Measurements from ENCODE around the gene APOC1. TPM values are rescaled to one million over a fixed set of nuclear protein-coding genes. Genes with fewer than 3 reads are reported as not detected.
A peak's percentile ranks its signal among the peaks of the same experiment; 100 is the strongest.
"Not testable (repeated sequence)": the region's sequence is repeated elsewhere in the genome, so short reads cannot be mapped to it uniquely, and the experiment has no call there.

Gene APOC1
- polyA plus RNA-seq (2013): 51.1 TPM

- not testable (repeated sequence) for H3K27me3 ChIP-seq (replicated peaks in 2 of 5; ENCODE audit: control insufficient read depth in 4 of 5, insufficient read depth in 5 of 5, low read length in 4 of 5); H3K9me3 ChIP-seq (ENCODE audit: control extremely low read depth in 1 of 5, control insufficient read depth in 4 of 5, insufficient read depth in 2 of 5, low read depth in 1 of 5, low read length in 4 of 5); H3K36me3 ChIP-seq (ENCODE audit: control insufficient read depth in 4 of 4, insufficient read depth in 4 of 4, low read length in 3 of 4)
- ChIA-PET POLR2A (interaction anchor here (0.8 kb wide), 1 partner anchor 24 kb away, joined by 3 read pairs; the partner anchor contains the start of gene TOMM40), CTCF (interaction anchor here (10.3 kb wide), 1 partner anchor 37 kb away, joined by 72 read pairs; no protein-coding TSS in a partner anchor)
- WGBS (ENCODE audit: insufficient coverage): 5% methylated on average over 11 of the region's 28 CpGs
- DNase-seq: peak; percentile 80 to 85 (median 81)
- H3K27ac ChIP-seq (ENCODE audit: insufficient read depth in 1 of 2, low read depth in 1 of 2, low read length in 2 of 2, poor library complexity in 1 of 2, severe bottlenecking in 2 of 2): peak within 1 kb of the TSS in 1 of 2 experiments; percentile 75
- peaks cover 0 to 35% (median 21%) of the 10 kb centered on the region in 4 experiments for H3K4me1 ChIP-seq (ENCODE audit: control extremely low read depth in 1 of 4, control insufficient read depth in 4 of 4, insufficient read depth in 4 of 4, low read length in 3 of 4)
- H3K4me3 ChIP-seq (ENCODE audit: control insufficient read depth in 1 of 7, extremely low read depth in 1 of 7, insufficient read depth in 4 of 7, low read depth in 2 of 7, low read length in 6 of 7): peak within 1 kb of the TSS; percentile 17 to 82 (median 65)
Measured at GRCh38 chr19:44914433-44915206, at the start of gene APOC1. TSS of gene APOC1 (plus strand) at chr19:44914608. CDS start at chr19:44914892, 284 bp downstream.

GRCh38 chr19:44865196-44865767 is 49.1 kb upstream of the APOC1 start:
- Histone ChIP-seq H3K4me1 (ENCODE audit: control extremely low read depth in 1 of 4, control insufficient read depth in 4 of 4, insufficient read depth in 4 of 4, low read length in 3 of 4) (peaks cover 0 to 22% (median 12%) of the 10 kb centered on the region in 4 experiments), H3K27ac (ENCODE audit: insufficient read depth in 1 of 2, low read depth in 1 of 2, low read length in 2 of 2, poor library complexity in 1 of 2, severe bottlenecking in 2 of 2) (no peak overlapping the region), H3K4me3 (ENCODE audit: control insufficient read depth in 1 of 7, extremely low read depth in 1 of 7, insufficient read depth in 4 of 7, low read depth in 2 of 7, low read length in 6 of 7) (no peak overlapping the region), H3K9me3 (ENCODE audit: control extremely low read depth in 1 of 5, control insufficient read depth in 4 of 5, insufficient read depth in 2 of 5, low read depth in 1 of 5, low read length in 4 of 5) (no peaks in the 10 kb centered on the region), H3K27me3 (replicated peaks in 2 of 5; ENCODE audit: control insufficient read depth in 4 of 5, insufficient read depth in 5 of 5, low read length in 4 of 5) (no peaks in the 10 kb centered on the region), H3K36me3 (ENCODE audit: control insufficient read depth in 4 of 4, insufficient read depth in 4 of 4, low read length in 3 of 4) (peaks cover 0 to 19% (median 9%) of the 10 kb centered on the region in 4 experiments)
- CTCF ChIA-PET: no interaction called here
- no peak for DNase-seq
- 97% methylated on average over 27 of the region's 27 CpGs for WGBS (ENCODE audit: insufficient coverage)
- POLR2A ChIA-PET: interaction anchor here (0.6 kb wide), 1 partner anchor 9 kb away, joined by 3 read pairs; no protein-coding TSS in a partner anchor

- POLR2A ChIA-PET: interaction anchor here (1.0 kb wide), 1 partner anchor 10 kb away, joined by 3 read pairs; no protein-coding TSS in a partner anchor
- DNase-seq: no peak
- CTCF ChIA-PET: interaction anchor here (0.5 to 2.1 kb wide), 4 partner anchors 10 to 86 kb away, joined by 3 to 7 read pairs (median 3); no protein-coding TSS in a partner anchor
- WGBS (ENCODE audit: insufficient coverage): 100% methylated on average over 4 of the region's 4 CpGs
- H3K27ac ChIP-seq (ENCODE audit: insufficient read depth in 1 of 2, low read depth in 1 of 2, low read length in 2 of 2, poor library complexity in 1 of 2, severe bottlenecking in 2 of 2): no peak overlapping the region
- peaks cover 0 to 23% (median 12%) of the 10 kb centered on the region in 4 experiments for H3K4me1 ChIP-seq (ENCODE audit: control extremely low read depth in 1 of 4, control insufficient read depth in 4 of 4, insufficient read depth in 4 of 4, low read length in 3 of 4)
- no peaks in the 10 kb centered on the region for H3K9me3 ChIP-seq (ENCODE audit: control extremely low read depth in 1 of 5, control insufficient read depth in 4 of 5, insufficient read depth in 2 of 5, low read depth in 1 of 5, low read length in 4 of 5)
- peaks cover 0 to 21% (median 12%) of the 10 kb centered on the region in 4 experiments for H3K36me3 ChIP-seq (ENCODE audit: control insufficient read depth in 4 of 4, insufficient read depth in 4 of 4, low read length in 3 of 4)
- H3K27me3 ChIP-seq (replicated peaks in 2 of 5; ENCODE audit: control insufficient read depth in 4 of 5, insufficient read depth in 5 of 5, low read length in 4 of 5): no peaks in the 10 kb centered on the region
- no peak overlapping the region for H3K4me3 ChIP-seq (ENCODE audit: control insufficient read depth in 1 of 7, extremely low read depth in 1 of 7, insufficient read depth in 4 of 7, low read depth in 2 of 7, low read length in 6 of 7)
Measured at GRCh38 chr19:44866664-44867063, 47.7 kb upstream of the APOC1 start.

- Histone ChIP-seq H3K27me3 (replicated peaks in 2 of 5; ENCODE audit: control insufficient read depth in 4 of 5, insufficient read depth in 5 of 5, low read length in 4 of 5) (no peaks in the 10 kb centered on the region), H3K4me1 (ENCODE audit: control extremely low read depth in 1 of 4, control insufficient read depth in 4 of 4, insufficient read depth in 4 of 4, low read length in 3 of 4) (peaks cover 0 to 23% (median 12%) of the 10 kb centered on the region in 4 experiments), H3K36me3 (ENCODE audit: control insufficient read depth in 4 of 4, insufficient read depth in 4 of 4, low read length in 3 of 4) (peaks cover 2 to 30% (median 16%) of the 10 kb centered on the region in 4 experiments), H3K9me3 (ENCODE audit: control extremely low read depth in 1 of 5, control insufficient read depth in 4 of 5, insufficient read depth in 2 of 5, low read depth in 1 of 5, low read length in 4 of 5) (no peaks in the 10 kb centered on the region), H3K4me3 (ENCODE audit: control insufficient read depth in 1 of 7, extremely low read depth in 1 of 7, insufficient read depth in 4 of 7, low read depth in 2 of 7, low read length in 6 of 7) (no peak overlapping the region), H3K27ac (ENCODE audit: insufficient read depth in 1 of 2, low read depth in 1 of 2, low read length in 2 of 2, poor library complexity in 1 of 2, severe bottlenecking in 2 of 2) (no peak overlapping the region)
- 91% methylated on average over 12 of the region's 12 CpGs for WGBS (ENCODE audit: insufficient coverage)
- POLR2A ChIA-PET: interaction anchor here (0.6 kb wide), 1 partner anchor 316 kb away, joined by 3 read pairs; no protein-coding TSS in a partner anchor
- CTCF ChIA-PET: interaction anchor here (0.6 to 2.1 kb wide), 4 partner anchors 9 to 17 kb away, joined by 3 to 7 read pairs (median 3); no protein-coding TSS in a partner anchor
- DNase-seq: no peak
Measured at GRCh38 chr19:44867578-44867977, 46.8 kb upstream of the APOC1 start.

- Histone ChIP-seq H3K9me3 (ENCODE audit: control extremely low read depth in 1 of 5, control insufficient read depth in 4 of 5, insufficient read depth in 2 of 5, low read depth in 1 of 5, low read length in 4 of 5) (no peaks in the 10 kb centered on the region), H3K27me3 (replicated peaks in 2 of 5; ENCODE audit: control insufficient read depth in 4 of 5, insufficient read depth in 5 of 5, low read length in 4 of 5) (no peaks in the 10 kb centered on the region), H3K4me3 (ENCODE audit: control insufficient read depth in 1 of 7, extremely low read depth in 1 of 7, insufficient read depth in 4 of 7, low read depth in 2 of 7, low read length in 6 of 7) (peak overlapping the region in 1 of 7 experiments; percentile 6), H3K4me1 (ENCODE audit: control extremely low read depth in 1 of 4, control insufficient read depth in 4 of 4, insufficient read depth in 4 of 4, low read length in 3 of 4) (peaks cover 0 to 23% (median 12%) of the 10 kb centered on the region in 4 experiments), H3K36me3 (ENCODE audit: control insufficient read depth in 4 of 4, insufficient read depth in 4 of 4, low read length in 3 of 4) (peaks cover 2 to 51% (median 34%) of the 10 kb centered on the region in 4 experiments), H3K27ac (ENCODE audit: insufficient read depth in 1 of 2, low read depth in 1 of 2, low read length in 2 of 2, poor library complexity in 1 of 2, severe bottlenecking in 2 of 2) (no peak overlapping the region)
- ChIA-PET POLR2A (interaction anchor here (0.7 to 0.8 kb wide), 4 partner anchors 17 to 62 kb away, joined by 3 to 7 read pairs (median 4); partner anchors contain the start of gene NECTIN2), CTCF (interaction anchor here (1.0 to 4.0 kb wide), 4 partner anchors 12 to 24 kb away, joined by 4 to 16 read pairs (median 6); partner anchors contain the start of gene NECTIN2)
- 19% methylated on average over 6 of the region's 13 CpGs for WGBS (ENCODE audit: insufficient coverage)
- peak in 2 of 3 donors; percentile 74 to 75 for DNase-seq
Measured at GRCh38 chr19:44869733-44870470, 44.5 kb upstream of the APOC1 start.

- WGBS (ENCODE audit: insufficient coverage): 98% methylated on average over 12 of the region's 14 CpGs
Measured at GRCh38 chr19:44871809-44872208, 42.6 kb upstream of the APOC1 start.

More at GRCh38 chr19:44871809-44872208, 42.6 kb upstream of the APOC1 start:
- Histone ChIP-seq H3K27ac (ENCODE audit: insufficient read depth in 1 of 2, low read depth in 1 of 2, low read length in 2 of 2, poor library complexity in 1 of 2, severe bottlenecking in 2 of 2) (no peak overlapping the region), H3K36me3 (ENCODE audit: control insufficient read depth in 4 of 4, insufficient read depth in 4 of 4, low read length in 3 of 4) (peaks cover 2 to 55% (median 44%) of the 10 kb centered on the region in 4 experiments), H3K9me3 (ENCODE audit: control extremely low read depth in 1 of 5, control insufficient read depth in 4 of 5, insufficient read depth in 2 of 5, low read depth in 1 of 5, low read length in 4 of 5) (no peaks in the 10 kb centered on the region), H3K4me1 (ENCODE audit: control extremely low read depth in 1 of 4, control insufficient read depth in 4 of 4, insufficient read depth in 4 of 4, low read length in 3 of 4) (peaks cover 1 to 27% (median 19%) of the 10 kb centered on the region in 4 experiments), H3K4me3 (ENCODE audit: control insufficient read depth in 1 of 7, extremely low read depth in 1 of 7, insufficient read depth in 4 of 7, low read depth in 2 of 7, low read length in 6 of 7) (no peak overlapping the region), H3K27me3 (replicated peaks in 2 of 5; ENCODE audit: control insufficient read depth in 4 of 5, insufficient read depth in 5 of 5, low read length in 4 of 5) (no peaks in the 10 kb centered on the region)
- DNase-seq: no peak
- ChIA-PET POLR2A (no interaction called here), CTCF (interaction anchor here (0.6 to 4.0 kb wide), 3 partner anchors 13 to 176 kb away, joined by 3 to 16 read pairs (median 4); no protein-coding TSS in a partner anchor)

Measured in common myeloid progenitor, CD34-positive (primary cell).